K562 (cell line): ENCODE data around the gene ZNF689. TPM values are rescaled to one million over a fixed set of nuclear protein-coding genes. Genes with fewer than 3 reads are reported as not detected.
A peak's percentile ranks its signal among the peaks of the same experiment; 100 is the strongest.

Source experiments
- AFF1 ChIP-seq, 2 experiments: fragments of 450-650 bp; IDR thresholded peaks; 2 replicates each; pipeline ENCODE4 v1.6.1; 2018; ENCODE audit warnings: mild to moderate bottlenecking in 2 of 2, low read depth in 1 of 2; ENCODE audit not compliant: partially characterized antibody in 2 of 2
- ARID3B ChIP-seq: fragments of 250-450 bp; sonication (Bioruptor Pico); IDR thresholded peaks from 2 replicates; pipeline ENCODE4 v1.4.0; 2020; ENCODE audit warnings: borderline replicate concordance
- CBFA2T3 ChIP-seq: fragments of 450-650 bp; IDR thresholded peaks from 2 replicates; pipeline ENCODE4 v1.6.1; 2017
- ELF4 ChIP-seq: fragments of 450-650 bp; formaldehyde crosslinking; IDR thresholded peaks from 2 replicates; pipeline ENCODE4 v1.4.0; 2022; ENCODE audit warnings: missing genetic modification characterization
- ETV1 ChIP-seq: fragments of 450-650 bp; conservative IDR thresholded peaks from 2 replicates; pipeline ENCODE4 v1.6.1; 2016; ENCODE audit warnings: missing genetic modification characterization, control low read depth, low read depth, missing compliant biosample characterization
- ETV6 ChIP-seq, 3 experiments: fragments of 150-350 bp in 1 of 3; sonication (generic) in 1 of 3; formaldehyde crosslinking in 1 of 3; IDR thresholded peaks; 2 replicates each; pipeline versions ENCODE4 v1.6.1 to v1.8.0; 2014 to 2022; ENCODE audit warnings: borderline replicate concordance in 2 of 3, low read depth in 2 of 3, antibody characterized with exemption in 1 of 3, low read length in 1 of 3, mild to moderate bottlenecking in 1 of 3, missing genetic modification reagents in 1 of 3
- MTA2 ChIP-seq: fragments of 450-650 bp; IDR thresholded peaks from 2 replicates; pipeline ENCODE4 v1.6.1; 2016; ENCODE audit warnings: low read depth
- PRDM10 ChIP-seq: fragments of 450-650 bp; IDR thresholded peaks from 2 replicates; pipeline ENCODE4 v1.6.1; 2018; ENCODE audit not compliant: partially characterized antibody
- RFX1 ChIP-seq: fragments of 450-650 bp; IDR thresholded peaks from 2 replicates; pipeline ENCODE4 v1.6.1; 2016; ENCODE audit warnings: mild to moderate bottlenecking, moderate library complexity
- RNF219 ChIP-seq: fragments of 250-450 bp; sonication (Bioruptor Pico); IDR thresholded peaks from 2 replicates; pipeline ENCODE4 v1.5.0; 2022; ENCODE audit warnings: mild to moderate bottlenecking
- SIN3A ChIP-seq, 2 experiments: fragments of 150-350 bp in 1 of 2; IDR thresholded peaks; 2 replicates each; pipeline ENCODE4 v1.6.1; 2011 to 2016; ENCODE audit warnings: borderline replicate concordance in 2 of 2, low read depth in 2 of 2, low read length in 2 of 2, mild to moderate bottlenecking in 2 of 2, moderate library complexity in 2 of 2; ENCODE audit not compliant: control insufficient read depth in 1 of 2
- SOX6 ChIP-seq: fragments of 450-650 bp; IDR thresholded peaks from 2 replicates; pipeline ENCODE4 v1.6.1; 2014; ENCODE audit warnings: mild to moderate bottlenecking
- STAT5B ChIP-seq: fragments of 250-450 bp; sonication (Bioruptor Pico); IDR thresholded peaks from 2 replicates; pipeline ENCODE4 v1.8.0; 2021; ENCODE audit warnings: mild to moderate bottlenecking, inconsistent platforms
- ZNF384 ChIP-seq: IDR thresholded peaks from 2 replicates; pipeline ENCODE4 v1.6.1; 2012; ENCODE audit warnings: low read depth, low read length, improper control_type of control experiment
- polyA plus RNA-seq, 8 experiments: library from polyadenylated mRNA; depleted of rRNA in 4 of 8; stranded (reverse) in 5 of 8; unstranded in 3 of 8; fragments of >200 nt; fragmentation: Nextera tagmentation in 2 of 8; fragmentation: Illumina TruSeq in 1 of 8; extraction: Ambion mirVana in 2 of 8; extraction: Trizol in 1 of 8; gene quantifications; 2 replicates each; pipeline versions ENCODE4 v1.2.1 to v1.2.3, GENCODE V29; 2011 to 2014; ENCODE audit warnings: inconsistent platforms in 1 of 8, missing spikeins in 1 of 8
- total RNA-seq, 7 experiments: library from RNA; depleted of rRNA in 6 of 7; stranded (reverse); fragments of >200 nt in 6 of 7; fragmentation: Illumina TruSeq in 2 of 7; extraction: Trizol in 2 of 7; gene quantifications; 2 replicates each; pipeline versions ENCODE4 v1.2.1 to v1.2.3, GENCODE V29; 2011 to 2021; ENCODE audit warnings: low replicate concordance in 1 of 7

ZNF689 gene
- total and polyA plus RNA-seq, 9 of the 15 experiments (the other 6 are each of a cell fraction or from before 2014, with no cell fraction given) = 5.4 to 15.4 (median 10.8) TPM

GRCh38 chr16:30628628-30629540 lies 18.7 kb upstream of the ZNF689 start (continued):
- TF ChIP-seq RNF219 (CRISPR knock-in tag) = no peak
- peak in 1 of 2 experiments; percentile 37 for TF ChIP-seq AFF1 (IDR thresholded peaks at IDR 0.05; ENCODE audit: low read depth in 1 of 2, partially characterized antibody in 2 of 2)
- TF ChIP-seq PRDM10 = peak; percentile 55
- no peak for TF ChIP-seq CBFA2T3
- TF ChIP-seq STAT5B = no peak
- TF ChIP-seq MTA2 = peak; percentile 13; the same call in 1 of the 2 replicates
- TF ChIP-seq ZNF384 = peak; percentile 24; the same call in 1 of the 2 replicates
- no peak for TF ChIP-seq ARID3B (CRISPR knock-in tag)
- no peak for TF ChIP-seq SOX6
- no peak for TF ChIP-seq SIN3A (IDR thresholded peaks at IDR 0.05; ENCODE audit: borderline replicate concordance in 2 of 2, control insufficient read depth in 1 of 2, low read depth in 2 of 2, low read length in 2 of 2)
- TF ChIP-seq ETV6 (IDR thresholded peaks at IDR 0.05; ENCODE audit: borderline replicate concordance in 1 of 2, low read depth in 2 of 2, low read length in 1 of 2) = no peak
- no peak for TF ChIP-seq ETV6 (CRISPR knock-in tag; IDR thresholded peaks at IDR 0.05; ENCODE audit: borderline replicate concordance)
- no peak for TF ChIP-seq ELF4 (CRISPR knock-in tag)
- TF ChIP-seq RFX1 = no peak
- peak; percentile 67 for TF ChIP-seq ETV1 (tag)
